OCI-LY7 (cell line): Measurements from ENCODE around the gene HLTF.

Source experiments
- CTCF ChIP-seq: fragments of 200-600 bp; sonication (generic); conservative IDR thresholded peaks from 2 replicates; pipeline ENCODE4 v1.5.1; 2014; ENCODE audit warnings: mild to moderate bottlenecking, antibody characterized with exemption, low read length, moderate library complexity, mixed read lengths
- EZH2phosphoT487 ChIP-seq: fragments of 200-600 bp; sonication (generic); IDR thresholded peaks from 2 replicates; pipeline ENCODE4 v1.6.1; 2018; ENCODE audit warnings: low read depth, borderline replicate concordance, mild to moderate bottlenecking, mixed run types, antibody characterized with exemption, low read length, moderate library complexity, mixed read lengths

GRCh38 chr3:149044339-149045083 lies 41.8 kb downstream of the HLTF start:
- TF ChIP-seq CTCF (no peak), EZH2phosphoT487 (no peak)
